IPS-20b (cell line): ENCODE measurements around the gene KBTBD6.

Experiments
- H3K27ac ChIP-seq: one replicate; pipeline ENCODE4 v1.5.1; 2013; ENCODE audit warnings: low read length
- H3K27me3 ChIP-seq: 2 replicates; pipeline ENCODE4 v1.6.1; 2013; ENCODE audit warnings: mild to moderate bottlenecking, low read length, inconsistent platforms; ENCODE audit not compliant: insufficient read depth
- H3K36me3 ChIP-seq: 2 replicates; pipeline ENCODE4 v1.6.1; 2013; ENCODE audit warnings: low read depth, mild to moderate bottlenecking, inconsistent platforms, low read length, moderate library complexity; ENCODE audit not compliant: insufficient read depth
- H3K4me1 ChIP-seq: 2 replicates; pipeline ENCODE4 v1.6.1; 2013; ENCODE audit warnings: mild to moderate bottlenecking, control low read depth, inconsistent platforms, low read length, moderate library complexity; ENCODE audit not compliant: insufficient read depth
- H3K4me3 ChIP-seq: 2 replicates; pipeline ENCODE4 v1.5.1; 2013; ENCODE audit warnings: mild to moderate bottlenecking, low read length, inconsistent platforms
- H3K9ac ChIP-seq: 2 replicates; pipeline ENCODE4 v1.6.1; 2013; ENCODE audit warnings: low read depth, mild to moderate bottlenecking, inconsistent platforms, low read length, moderate library complexity
- H3K9me3 ChIP-seq: 2 replicates; pipeline ENCODE4 v1.6.1; 2013; ENCODE audit warnings: mild to moderate bottlenecking, low read depth, low read length, inconsistent platforms; ENCODE audit not compliant: insufficient read depth

The KBTBD6 gene

DNA sequence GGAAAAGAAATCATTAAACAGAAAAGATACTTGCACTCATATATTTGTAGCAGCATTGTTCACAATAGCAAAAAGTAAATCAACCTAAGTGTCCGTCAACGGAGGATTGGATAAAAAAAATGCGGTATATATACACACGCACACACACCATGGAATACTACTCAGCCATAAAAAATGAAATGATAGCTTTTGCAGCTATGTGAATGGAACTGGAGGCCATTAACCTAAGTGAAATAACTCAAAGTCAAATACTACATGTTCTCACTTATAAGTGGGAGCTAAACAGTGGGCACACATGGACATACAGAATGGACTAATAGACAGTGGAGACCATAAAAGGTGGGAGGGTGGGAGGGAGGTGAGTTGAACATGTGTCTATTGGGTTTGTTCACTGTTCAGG, 52.9 kb downstream of the KBTBD6 start:
- no peaks in the 10 kb centered on the region for H3K4me1 ChIP-seq
- H3K36me3 ChIP-seq: peaks cover 73% of the 10 kb centered on the region
- H3K4me3 ChIP-seq: no peak overlapping the region
- no peak overlapping the region for H3K9ac ChIP-seq
- no peaks in the 10 kb centered on the region for H3K27me3 ChIP-seq
- no peak overlapping the region for H3K27ac ChIP-seq
- H3K9me3 ChIP-seq: no peaks in the 10 kb centered on the region
